Measurements from ENCODE around the gene BCKDHB.
"Not testable (repeated sequence)": the region's sequence is repeated elsewhere in the genome, so short reads cannot be mapped to it uniquely, and the experiment has no call there.

Gene BCKDHB

DNA sequence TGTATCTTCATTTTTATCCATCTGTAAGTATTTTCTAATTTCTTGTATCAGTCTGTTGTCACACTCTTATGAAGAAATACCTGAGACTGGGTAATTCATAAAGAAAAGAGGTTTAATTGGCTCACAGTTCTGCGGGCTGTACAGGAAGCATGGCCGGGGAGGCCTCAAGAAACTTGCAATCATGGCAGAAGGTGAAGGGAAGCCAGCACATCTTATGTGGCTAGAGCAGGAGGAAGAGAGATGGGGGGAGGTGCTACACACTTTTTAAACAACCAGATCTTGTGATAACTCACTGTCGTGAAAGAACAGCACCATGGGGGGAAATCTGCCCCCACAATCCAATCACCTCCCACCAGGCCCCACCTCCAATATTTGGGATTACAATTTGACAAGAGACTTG, 10.9 kb upstream of the BCKDHB start:
- H3K27ac ChIP-seq, result no peak overlapping the region
- TF ChIP-seq ZFX (IDR thresholded peaks at IDR 0.05), result no peak
- TF ChIP-seq, protein P1, sequence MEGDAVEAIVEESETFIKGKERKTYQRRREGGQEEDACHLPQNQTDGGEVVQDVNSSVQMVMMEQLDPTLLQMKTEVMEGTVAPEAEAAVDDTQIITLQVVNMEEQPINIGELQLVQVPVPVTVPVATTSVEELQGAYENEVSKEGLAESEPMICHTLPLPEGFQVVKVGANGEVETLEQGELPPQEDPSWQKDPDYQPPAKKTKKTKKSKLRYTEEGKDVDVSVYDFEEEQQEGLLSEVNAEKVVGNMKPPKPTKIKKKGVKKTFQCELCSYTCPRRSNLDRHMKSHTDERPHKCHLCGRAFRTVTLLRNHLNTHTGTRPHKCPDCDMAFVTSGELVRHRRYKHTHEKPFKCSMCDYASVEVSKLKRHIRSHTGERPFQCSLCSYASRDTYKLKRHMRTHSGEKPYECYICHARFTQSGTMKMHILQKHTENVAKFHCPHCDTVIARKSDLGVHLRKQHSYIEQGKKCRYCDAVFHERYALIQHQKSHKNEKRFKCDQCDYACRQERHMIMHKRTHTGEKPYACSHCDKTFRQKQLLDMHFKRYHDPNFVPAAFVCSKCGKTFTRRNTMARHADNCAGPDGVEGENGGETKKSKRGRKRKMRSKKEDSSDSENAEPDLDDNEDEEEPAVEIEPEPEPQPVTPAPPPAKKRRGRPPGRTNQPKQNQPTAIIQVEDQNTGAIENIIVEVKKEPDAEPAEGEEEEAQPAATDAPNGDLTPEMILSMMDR (conservative IDR thresholded peaks at IDR 0.05), result no peak

DNA sequence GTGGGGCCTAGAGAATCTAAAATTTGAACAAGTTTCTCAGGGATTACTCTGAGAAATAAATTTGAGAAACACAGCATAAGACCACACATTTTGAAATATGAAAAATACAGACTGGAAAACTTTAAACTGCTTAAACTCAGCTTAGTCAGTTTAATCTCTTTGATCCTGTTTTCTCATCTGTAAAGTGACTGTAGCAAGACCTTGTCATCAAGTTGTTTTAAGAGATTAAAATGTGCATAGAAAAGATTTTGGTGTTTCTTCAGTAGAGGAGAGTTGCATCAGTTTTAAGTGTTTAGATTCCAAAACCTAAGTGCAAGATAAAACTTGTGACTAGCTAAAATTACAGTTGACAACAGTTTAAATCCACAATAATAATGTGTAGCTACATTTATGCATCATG, 8.1 kb upstream of the BCKDHB start:
- no peak for TF ChIP-seq ZFX (IDR thresholded peaks at IDR 0.05)
- TF ChIP-seq, protein P1 (conservative IDR thresholded peaks at IDR 0.05), result no peak
- H3K27ac ChIP-seq, result no peak overlapping the region

DNA sequence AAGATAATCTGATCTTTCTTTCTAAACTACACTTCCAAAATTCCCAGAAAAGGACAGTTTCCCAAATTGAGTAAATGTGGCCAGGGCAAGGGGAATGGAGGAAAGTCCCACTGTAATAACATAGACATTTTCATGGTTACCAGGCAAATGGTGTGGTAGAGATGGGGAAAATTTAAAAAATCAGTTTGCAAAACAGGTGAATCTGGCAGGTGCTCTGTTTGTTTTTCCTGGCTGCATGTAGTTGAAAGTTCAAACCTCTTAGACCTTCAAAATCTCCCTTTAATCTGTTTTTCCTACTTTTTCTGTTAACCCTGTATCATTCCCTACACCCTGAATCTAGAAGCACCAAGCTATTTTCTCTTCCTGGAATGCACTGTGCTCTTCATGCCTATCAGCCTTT, 2.0 kb upstream of the BCKDHB start:
- H3K27ac ChIP-seq, result no peak overlapping the region
- TF ChIP-seq, protein P1 (conservative IDR thresholded peaks at IDR 0.05), result no peak
- no peak for TF ChIP-seq ZFX (IDR thresholded peaks at IDR 0.05)

DNA sequence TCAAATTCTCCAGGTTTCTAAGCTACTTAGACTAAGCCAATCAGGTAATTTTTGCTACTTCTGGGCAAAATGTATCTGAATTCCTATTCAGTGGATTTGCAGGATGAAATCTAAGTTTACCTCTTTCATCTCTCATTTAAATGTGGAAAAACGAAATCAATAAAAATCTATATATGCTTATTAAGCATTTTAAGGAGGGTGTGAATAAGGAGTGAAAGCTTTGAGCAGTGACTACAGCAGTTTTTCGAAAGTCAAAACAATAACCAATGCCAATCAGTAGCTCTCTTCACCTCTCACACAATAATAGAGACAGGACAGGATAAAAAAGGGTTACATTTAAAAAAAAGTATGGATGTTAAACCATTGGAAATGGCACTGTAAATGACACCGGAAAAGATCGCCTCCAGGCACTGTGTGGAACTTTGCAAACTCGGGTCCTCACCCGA, 476 bp upstream of the BCKDHB start:
- peak overlapping the region; percentile 73 for H3K27ac ChIP-seq
- TF ChIP-seq, protein P1 (conservative IDR thresholded peaks at IDR 0.05), result no peak
- no peak for TF ChIP-seq ZFX (IDR thresholded peaks at IDR 0.05)

DNA sequence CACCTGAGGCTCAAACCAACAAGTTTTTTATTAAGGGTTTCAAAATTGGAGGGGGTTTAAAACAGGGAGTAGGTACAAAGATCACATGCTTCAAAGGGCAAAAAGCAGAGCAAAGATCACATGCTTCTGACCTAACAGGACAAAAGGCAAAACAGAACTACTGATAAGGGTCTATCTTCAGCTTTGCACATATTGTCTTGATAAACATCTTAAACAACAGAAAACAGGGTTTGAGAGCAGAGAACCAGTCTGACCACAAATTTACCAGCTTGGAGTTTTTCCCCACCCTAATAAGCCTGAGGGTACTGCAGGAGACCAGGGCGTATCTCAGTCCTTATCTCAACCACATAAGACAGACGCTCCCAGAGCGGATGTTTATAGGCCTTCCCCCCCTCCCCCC, 16.1 kb downstream of the BCKDHB start:
- not testable (repeated sequence) for H3K27ac ChIP-seq

DNA sequence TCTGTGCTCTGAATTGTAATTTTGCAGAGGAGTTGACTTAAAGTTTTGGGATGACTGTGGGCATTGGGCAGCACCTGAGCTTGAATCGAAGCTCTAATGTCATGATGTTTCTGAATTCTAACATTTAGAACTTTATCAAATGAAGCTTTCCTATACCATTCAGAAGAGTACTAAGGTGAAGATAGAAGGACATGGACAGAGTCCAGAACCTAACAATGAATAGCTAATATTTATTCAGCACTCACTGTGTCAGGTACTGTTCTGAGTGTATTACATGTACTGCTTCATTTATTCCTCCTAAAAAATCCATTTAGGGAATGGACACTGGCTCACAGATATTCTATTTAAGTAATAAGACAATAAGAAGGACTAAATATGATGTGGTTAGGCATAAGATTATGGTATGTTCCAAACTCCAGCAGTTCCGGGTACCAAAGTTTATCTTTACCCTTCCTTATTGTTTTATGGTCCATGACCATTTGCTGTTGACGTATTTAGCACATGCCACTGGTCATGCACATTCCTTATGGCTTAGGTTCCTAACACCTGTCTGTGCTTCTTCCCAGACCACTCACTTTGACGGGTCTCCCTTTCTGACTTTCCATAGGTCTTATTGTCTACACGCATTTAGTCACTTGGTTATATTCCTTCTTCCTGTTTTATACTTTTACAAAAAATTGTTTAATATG, 20.3 kb downstream of the BCKDHB start:
- TF ChIP-seq, protein P1 (conservative IDR thresholded peaks at IDR 0.05), result no peak
- no peak for TF ChIP-seq ZFX (IDR thresholded peaks at IDR 0.05)
- H3K27ac ChIP-seq, result no peak overlapping the region

DNA sequence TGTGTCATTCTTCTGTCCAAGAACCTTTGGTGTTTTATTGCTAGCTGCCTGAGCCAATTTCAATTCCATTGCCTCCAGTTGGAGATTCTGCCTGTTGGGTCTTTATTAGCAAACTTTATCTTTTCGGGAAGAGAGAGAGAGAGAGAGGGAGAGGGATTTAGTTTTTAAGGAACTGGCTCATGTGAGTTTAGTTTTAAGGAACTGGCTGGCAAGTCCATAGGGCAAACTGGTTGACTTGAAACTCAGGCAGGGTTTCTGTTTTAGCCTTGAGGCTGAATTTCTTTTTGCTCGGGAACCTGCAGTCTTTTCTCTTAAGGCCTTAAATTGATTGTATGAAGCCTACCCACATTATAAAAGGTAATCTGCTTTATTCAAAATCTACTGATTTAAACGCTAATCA, 23.0 kb downstream of the BCKDHB start:
- no peak overlapping the region for H3K27ac ChIP-seq

More for the DNA sequence above, 23.0 kb downstream of the BCKDHB start:
- no peak for TF ChIP-seq ZFX (IDR thresholded peaks at IDR 0.05)
- TF ChIP-seq, protein P1 (conservative IDR thresholded peaks at IDR 0.05), result no peak
